Keratinocyte (primary cell): Measurements from ENCODE around the gene EPAS1.

ENCODE experiments used
- EZH2 ChIP-seq: IDR thresholded peaks from one replicate; pipeline ENCODE4 v1.6.1; 2012; ENCODE audit warnings: inconsistent platforms, mild to moderate bottlenecking, low read length, moderate library complexity
- TF ChIP-seq, protein P1 (sequence below), 3 experiments: IDR thresholded peaks in 1 of 3; conservative IDR thresholded peaks in 1 of 3; optimal IDR thresholded peaks in 1 of 3; 2 replicates in 2 of 3; 3 replicates in 1 of 3; pipeline versions ENCODE3 to v1.5.1; 2011; ENCODE audit warnings: low read length in 3 of 3, mild to moderate bottlenecking in 3 of 3, moderate library complexity in 2 of 3, control low read depth in 1 of 3, inconsistent platforms in 1 of 3; ENCODE audit not compliant: insufficient read depth in 2 of 3; ENCODE audit errors: extremely low read depth in 1 of 3

DNA sequence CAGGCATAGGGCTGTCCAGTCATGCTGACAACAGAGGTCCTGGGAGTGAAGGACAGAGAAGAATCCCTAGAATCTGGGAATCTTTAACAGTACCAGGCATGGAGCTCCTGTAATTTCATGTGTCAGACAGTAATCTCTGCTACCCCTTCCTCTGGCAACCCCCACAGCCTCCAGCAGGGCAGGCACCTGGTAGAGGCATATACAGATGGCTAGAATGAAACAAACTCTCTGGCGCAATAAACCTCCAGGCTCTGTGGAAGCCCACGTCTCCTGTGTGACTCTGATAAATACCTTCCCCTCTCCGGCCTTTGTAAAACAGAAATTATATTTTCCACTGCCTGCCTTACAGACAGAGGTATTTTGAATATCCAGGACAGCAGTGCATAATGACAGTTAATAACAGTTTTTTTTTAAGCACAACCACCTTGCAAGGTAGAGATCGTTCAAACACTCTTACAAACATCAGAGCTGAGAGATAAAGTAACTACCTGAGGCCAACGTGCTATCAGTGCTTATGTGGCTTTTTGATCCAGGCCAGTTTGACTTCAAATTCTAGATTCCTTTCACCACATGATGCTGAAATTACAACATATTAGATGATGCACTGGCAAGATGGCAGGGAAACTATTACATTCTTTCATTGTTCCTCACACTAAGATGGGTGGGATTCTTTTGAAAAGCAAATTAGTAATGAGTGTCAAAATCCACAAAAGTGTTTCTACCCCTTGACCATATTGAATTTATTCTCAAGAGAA lies 134.5 kb downstream of the EPAS1 start:
- TF ChIP-seq, protein P1, sequence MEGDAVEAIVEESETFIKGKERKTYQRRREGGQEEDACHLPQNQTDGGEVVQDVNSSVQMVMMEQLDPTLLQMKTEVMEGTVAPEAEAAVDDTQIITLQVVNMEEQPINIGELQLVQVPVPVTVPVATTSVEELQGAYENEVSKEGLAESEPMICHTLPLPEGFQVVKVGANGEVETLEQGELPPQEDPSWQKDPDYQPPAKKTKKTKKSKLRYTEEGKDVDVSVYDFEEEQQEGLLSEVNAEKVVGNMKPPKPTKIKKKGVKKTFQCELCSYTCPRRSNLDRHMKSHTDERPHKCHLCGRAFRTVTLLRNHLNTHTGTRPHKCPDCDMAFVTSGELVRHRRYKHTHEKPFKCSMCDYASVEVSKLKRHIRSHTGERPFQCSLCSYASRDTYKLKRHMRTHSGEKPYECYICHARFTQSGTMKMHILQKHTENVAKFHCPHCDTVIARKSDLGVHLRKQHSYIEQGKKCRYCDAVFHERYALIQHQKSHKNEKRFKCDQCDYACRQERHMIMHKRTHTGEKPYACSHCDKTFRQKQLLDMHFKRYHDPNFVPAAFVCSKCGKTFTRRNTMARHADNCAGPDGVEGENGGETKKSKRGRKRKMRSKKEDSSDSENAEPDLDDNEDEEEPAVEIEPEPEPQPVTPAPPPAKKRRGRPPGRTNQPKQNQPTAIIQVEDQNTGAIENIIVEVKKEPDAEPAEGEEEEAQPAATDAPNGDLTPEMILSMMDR (optimal IDR thresholded peaks at IDR 0.05 in 1 of 3, IDR thresholded peaks at IDR 0.05 in 1 of 3, conservative IDR thresholded peaks at IDR 0.05 in 1 of 3; ENCODE audit: extremely low read depth in 1 of 3, insufficient read depth in 2 of 3, low read length in 3 of 3) = no peak
- no peak for TF ChIP-seq EZH2
